SU-DHL-6 (cell line): Measurements from ENCODE around the gene LZIC.

Experiments
- H2AFZ ChIP-seq: fragments of 200-600 bp; sonication (generic); 2 replicates; pipeline ENCODE4 v1.6.1; 2014; ENCODE audit warnings: low read depth, mild to moderate bottlenecking, moderate library complexity, mixed read lengths, antibody characterized with exemption, low read length; ENCODE audit not compliant: severe bottlenecking
- H3F3A ChIP-seq: fragments of 200-600 bp; shearing (Covaris generic); 2 replicates; pipeline ENCODE4 v1.6.0; 2016; ENCODE audit warnings: antibody characterized with exemption, mild to moderate bottlenecking; ENCODE audit not compliant: insufficient read depth
- H3K27ac ChIP-seq: fragments of 200-600 bp; sonication (generic); 2 replicates; pipeline ENCODE4 v1.5.1; 2016; ENCODE audit warnings: low read depth, mild to moderate bottlenecking, low read length, moderate library complexity, mixed read lengths
- H3K27me3 ChIP-seq: fragments of 200-600 bp; sonication (generic), shearing (Covaris generic); 2 replicates; pipeline ENCODE4 v1.6.0; 2014; ENCODE audit warnings: mild to moderate bottlenecking, low read length
- H3K36me3 ChIP-seq: fragments of 200-600 bp; sonication (generic); 2 replicates; pipeline ENCODE4 v1.6.1; 2014; ENCODE audit warnings: mild to moderate bottlenecking, low read length, mixed read lengths
- H3K4me2 ChIP-seq: fragments of 300-600, 200-600 bp; shearing (Covaris generic), sonication (generic); 2 replicates; pipeline ENCODE4 v1.6.0; 2014; ENCODE audit warnings: low read length, low read depth, mild to moderate bottlenecking; ENCODE audit not compliant: poor library complexity, severe bottlenecking
- H3K4me3 ChIP-seq: fragments of 200-600 bp; sonication (generic); 2 replicates; pipeline ENCODE4 v1.5.1; 2014; ENCODE audit warnings: antibody characterized with exemption, low read length, mild to moderate bottlenecking, mixed read lengths; ENCODE audit not compliant: insufficient read depth, poor library complexity, severe bottlenecking
- H3K79me2 ChIP-seq: fragments of 200-600 bp; sonication (generic); 2 replicates; pipeline ENCODE4 v1.6.1; 2014; ENCODE audit warnings: mild to moderate bottlenecking, low read length, moderate library complexity; ENCODE audit not compliant: insufficient read depth
- H3K9ac ChIP-seq: fragments of 200-600 bp; sonication (generic); 2 replicates; pipeline ENCODE4 v1.7.0; 2014; ENCODE audit warnings: mild to moderate bottlenecking, low read length
- H3K9me2 ChIP-seq: fragments of 200-600 bp; sonication (generic); replicated peaks from 2 replicates; pipeline ENCODE4 v1.6.1; 2014; ENCODE audit warnings: low read length; ENCODE audit not compliant: insufficient read depth
- H3K9me3 ChIP-seq: fragments of 200-600 bp; sonication (generic); 2 replicates; pipeline ENCODE4 v1.6.1; 2014; ENCODE audit warnings: low read length, mixed read lengths; ENCODE audit not compliant: insufficient read depth
- H4K20me1 ChIP-seq: fragments of 200-600 bp; sonication (generic); 2 replicates; pipeline ENCODE4 v1.6.1; 2014; ENCODE audit warnings: low read depth, mild to moderate bottlenecking, antibody characterized with exemption, low read length, moderate library complexity, mixed read lengths
- CTCF ChIP-seq: fragments of 200-600 bp; sonication (generic); IDR thresholded peaks from one replicate; pipeline ENCODE4 v1.5.1; 2017; ENCODE audit warnings: antibody characterized with exemption, mild to moderate bottlenecking, low read length, moderate library complexity; ENCODE audit not compliant: insufficient read depth, poor library complexity, severe bottlenecking
- EZH2phosphoT487 ChIP-seq: fragments of 200-600 bp; sonication (generic), shearing (Covaris generic); conservative IDR thresholded peaks from 2 replicates; pipeline ENCODE4 v1.6.1; 2018; ENCODE audit warnings: mild to moderate bottlenecking, antibody characterized with exemption, low read length, moderate library complexity, mixed read lengths

The LZIC gene

DNA sequence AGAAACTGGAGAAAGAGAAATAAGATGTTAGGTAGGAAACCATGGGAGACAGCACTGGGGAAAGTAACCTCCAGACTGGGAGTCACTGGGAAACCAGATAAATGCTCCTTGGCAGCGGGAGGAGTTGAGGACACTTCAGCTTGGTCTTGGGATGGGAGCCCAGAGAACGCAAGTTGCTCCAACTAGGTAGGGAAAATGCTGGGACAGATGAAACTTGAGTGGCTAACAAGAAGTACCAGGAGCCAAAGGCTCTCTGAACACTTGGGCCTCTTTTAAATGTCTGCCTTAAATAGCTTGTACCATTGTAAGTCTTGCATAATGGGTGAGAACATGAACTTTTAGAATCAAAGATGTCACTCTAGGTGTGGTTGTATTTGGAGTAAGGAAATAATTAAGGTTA lies 3.1 kb upstream of the LZIC start:
- no peaks in the 10 kb centered on the region for H3K9me2 ChIP-seq
- H3K79me2 ChIP-seq, result peaks cover 12% of the 10 kb centered on the region
- H3K27ac ChIP-seq, result no peak overlapping the region
- H3K27me3 ChIP-seq, result no peaks in the 10 kb centered on the region
- no peak overlapping the region for H2AFZ ChIP-seq
- H3K4me3 ChIP-seq, result no peak overlapping the region
- no peak for TF ChIP-seq EZH2phosphoT487
- no peak for TF ChIP-seq CTCF
- H3K36me3 ChIP-seq, result no peaks in the 10 kb centered on the region
- H3K9me3 ChIP-seq, result no peaks in the 10 kb centered on the region
- no peaks in the 10 kb centered on the region for H4K20me1 ChIP-seq
- no peak overlapping the region for H3K4me2 ChIP-seq
- no peak overlapping the region for H3K9ac ChIP-seq
- H3F3A ChIP-seq, result peaks cover 27% of the 10 kb centered on the region

DNA sequence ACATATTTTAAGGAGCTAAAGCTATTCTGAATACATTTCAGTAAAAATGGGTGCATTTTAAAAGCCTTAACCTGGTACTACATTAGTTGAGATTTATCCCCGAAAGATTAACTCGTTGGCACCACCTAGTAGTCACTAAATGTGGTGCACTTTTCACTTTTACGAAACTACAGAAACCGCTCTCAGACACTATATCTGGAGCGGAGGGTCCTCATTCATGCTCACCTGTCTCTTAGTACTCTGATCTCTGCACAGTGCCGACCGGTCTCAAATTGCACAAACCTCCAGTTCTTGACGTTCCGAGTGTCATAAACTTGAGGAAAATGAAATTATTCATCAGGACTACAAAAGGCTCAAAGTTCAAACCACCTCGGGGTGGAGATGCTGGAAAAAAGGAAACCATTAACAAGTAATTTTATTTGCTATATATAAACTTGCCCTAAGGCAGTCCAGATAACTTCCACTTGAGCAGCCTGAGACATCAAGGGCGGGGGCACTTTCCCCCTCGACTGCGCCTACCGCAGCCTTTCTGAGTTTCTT lies 722 bp downstream of the LZIC start:
- Histone ChIP-seq H3K4me3 (peak overlapping the region; percentile 98), H3K36me3 (peaks cover 3% of the 10 kb centered on the region; the same call in 1 of the 2 replicates), H3K27ac (peak overlapping the region; percentile 73), H3K9me2 (no peaks in the 10 kb centered on the region), H4K20me1 (no peaks in the 10 kb centered on the region), H3K9ac (peak overlapping the region; percentile 95), H3K4me2 (peak overlapping the region; percentile 80), H2AFZ (peak overlapping the region; percentile 90), H3K9me3 (no peaks in the 10 kb centered on the region), H3K79me2 (peaks cover 12% of the 10 kb centered on the region), H3K27me3 (no peaks in the 10 kb centered on the region), H3F3A (peaks cover 8% of the 10 kb centered on the region)
- TF ChIP-seq EZH2phosphoT487 (no peak), CTCF (peak; percentile 37)

DNA sequence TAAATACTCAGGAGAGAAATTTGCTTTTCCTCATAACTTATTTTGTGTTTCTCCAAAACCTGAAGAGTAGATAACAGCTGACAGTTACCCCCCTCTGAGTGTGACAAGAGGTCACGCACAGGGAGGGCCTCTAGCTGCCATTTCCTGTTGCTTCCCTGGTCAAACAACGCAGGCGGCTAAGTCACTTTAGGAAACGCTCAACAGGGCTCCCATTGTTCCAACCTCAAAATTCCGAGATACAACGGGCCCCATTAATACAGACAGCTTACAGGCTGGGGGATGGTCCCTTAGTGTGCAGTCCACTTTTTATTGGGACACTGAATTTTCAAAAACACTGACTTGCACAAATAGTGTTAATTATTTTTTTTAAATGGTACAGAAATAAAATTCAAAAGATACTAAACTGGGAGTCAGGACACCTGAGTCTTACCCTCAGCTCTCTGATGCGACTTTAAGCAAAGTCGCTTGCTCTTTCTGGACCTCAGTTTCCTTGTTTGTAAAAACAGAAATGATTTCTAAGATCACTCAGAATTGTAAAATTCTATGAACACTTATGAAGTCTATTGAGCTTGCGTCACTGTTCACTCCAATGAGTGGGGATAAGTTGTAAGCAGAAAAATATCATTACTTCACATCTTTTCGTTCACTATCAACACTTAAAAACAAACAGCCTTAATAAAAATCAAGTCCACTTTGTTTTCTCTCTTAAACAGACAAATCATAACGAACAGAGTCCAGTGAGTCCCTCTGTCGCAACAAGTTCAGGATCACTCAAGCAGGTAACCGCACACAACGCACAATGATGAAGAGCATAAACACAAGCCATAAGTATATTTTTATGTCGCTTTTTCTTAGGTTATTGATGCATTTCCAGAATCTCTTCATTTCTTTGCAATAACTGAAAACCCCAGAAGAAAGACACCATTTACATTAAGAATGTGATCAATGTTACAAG lies 13.5 kb downstream of the LZIC start:
- Histone ChIP-seq H3K9ac (no peak overlapping the region), H3K27ac (no peak overlapping the region), H3K9me3 (no peaks in the 10 kb centered on the region)

More for the DNA sequence above, 13.5 kb downstream of the LZIC start:
- Histone ChIP-seq H3F3A (no peaks in the 10 kb centered on the region; the same call in 1 of the 2 replicates), H3K4me3 (no peak overlapping the region), H3K9me2 (no peaks in the 10 kb centered on the region), H3K79me2 (no peaks in the 10 kb centered on the region), H2AFZ (no peak overlapping the region), H3K4me2 (no peak overlapping the region), H4K20me1 (no peaks in the 10 kb centered on the region), H3K27me3 (no peaks in the 10 kb centered on the region), H3K36me3 (0 out of 2 replicates have a peak, but pooled peaks cover 3% of the 10 kb centered on the region)
- TF ChIP-seq CTCF (no peak), EZH2phosphoT487 (no peak)
